Keratinocyte (primary cell): ENCODE results near the gene NOP14. TPM values are rescaled to one million over a fixed set of nuclear protein-coding genes. Genes with fewer than 3 reads are reported as not detected.

Source experiments
- DNase-seq: peaks from one replicate; pipeline ENCODE4 v3.0.0-alpha.2; 2011; ENCODE audit warnings: low read depth, missing footprints, low spot score
- FAIRE-seq: peaks from 2 replicates; lab custom pipeline; 2011; peaks lifted over from hg19 to GRCh38; lab: Jason Lieb, UNC
- H2AFZ ChIP-seq: 2 replicates; pipeline ENCODE4 v1.6.0; 2012; ENCODE audit warnings: low read length, control low read depth, inconsistent platforms; ENCODE audit not compliant: control insufficient read depth
- H3K27ac ChIP-seq: 2 replicates; pipeline ENCODE4 v1.5.1; 2011; ENCODE audit warnings: low read length; ENCODE audit not compliant: control insufficient read depth, insufficient read depth
- H3K27me3 ChIP-seq: 3 replicates; pipeline ENCODE4 v1.6.0; 2011; ENCODE audit warnings: low read length; ENCODE audit not compliant: control insufficient read depth, insufficient read depth; ENCODE audit errors: extremely low read depth
- H3K36me3 ChIP-seq, 2 experiments: 2 replicates in 1 of 2; 3 replicates in 1 of 2; pipeline ENCODE4 v1.5.1; 2011; ENCODE audit warnings: low read length in 2 of 2, mild to moderate bottlenecking in 1 of 2; ENCODE audit not compliant: control insufficient read depth in 2 of 2, insufficient read depth in 2 of 2; ENCODE audit errors: extremely low read depth in 1 of 2
- H3K4me1 ChIP-seq: 3 replicates; pipeline ENCODE4 v1.5.1; 2011; ENCODE audit warnings: low read length; ENCODE audit not compliant: control insufficient read depth, insufficient read depth; ENCODE audit errors: extremely low read depth
- H3K4me2 ChIP-seq: 3 replicates; pipeline ENCODE4 v1.6.0; 2011; ENCODE audit warnings: low read depth, low read length; ENCODE audit not compliant: control insufficient read depth, insufficient read depth; ENCODE audit errors: extremely low read depth
- H3K4me3 ChIP-seq, 3 experiments: fragments of 200-600 bp in 1 of 3; sonication (generic) in 1 of 3; 2 replicates in 2 of 3; 3 replicates in 1 of 3; pipeline ENCODE4 v1.5.1; 2011 to 2016; ENCODE audit warnings: low read length in 3 of 3, mild to moderate bottlenecking in 3 of 3, control low read depth in 2 of 3, inconsistent platforms in 1 of 3, low read depth in 1 of 3, mixed read lengths in 1 of 3, mixed run types in 1 of 3, moderate library complexity in 1 of 3; ENCODE audit not compliant: control insufficient read depth in 2 of 3, insufficient read depth in 2 of 3; ENCODE audit errors: extremely low read depth in 1 of 3
- H3K79me2 ChIP-seq: 2 replicates; pipeline ENCODE4 v1.6.0; 2012; ENCODE audit warnings: low read length; ENCODE audit not compliant: control insufficient read depth, insufficient read depth
- H3K9ac ChIP-seq: 3 replicates; pipeline ENCODE4 v1.6.0; 2011; ENCODE audit warnings: low read length; ENCODE audit not compliant: control insufficient read depth, insufficient read depth; ENCODE audit errors: extremely low read depth
- H3K9me1 ChIP-seq: 3 replicates; pipeline ENCODE4 v1.6.0; 2011; ENCODE audit warnings: low read length; ENCODE audit not compliant: control insufficient read depth, insufficient read depth; ENCODE audit errors: extremely low read depth
- H3K9me3 ChIP-seq: 2 replicates; pipeline ENCODE4 v1.5.1; 2012; ENCODE audit warnings: low read depth, low read length; ENCODE audit not compliant: control insufficient read depth
- H4K20me1 ChIP-seq: 3 replicates; pipeline ENCODE4 v1.6.0; 2011; ENCODE audit warnings: low read length; ENCODE audit not compliant: control insufficient read depth, insufficient read depth; ENCODE audit errors: extremely low read depth
- EZH2 ChIP-seq: IDR thresholded peaks from one replicate; pipeline ENCODE4 v1.6.1; 2012; ENCODE audit warnings: inconsistent platforms, mild to moderate bottlenecking, low read length, moderate library complexity
- dilution Hi-C: fragments of 300-500 bp; cut with MboI; formaldehyde crosslinking; loops from one replicate; pipeline ENCODE4 v1.7.0; 2020; ENCODE audit warnings: low sequenced_read_pairs; ENCODE audit not compliant: extremely low pct_ligation_motif_present
- polyA plus RNA-seq, 5 experiments: library from polyadenylated mRNA; depleted of rRNA in 3 of 5; stranded (reverse) in 3 of 5; stranded (forward) in 1 of 5; unstranded in 1 of 5; fragments of >200 nt; gene quantifications; 1 replicate in 1 of 5; 2 replicates in 3 of 5; 3 replicates in 1 of 5; pipeline versions ENCODE4 v1.2.1 to v1.2.3, GENCODE V29; 2011 to 2012; ENCODE audit warnings: missing spikeins in 2 of 5, low read depth in 1 of 5, low replicate concordance in 1 of 5
- TF ChIP-seq, protein P1 (sequence below), 3 experiments: IDR thresholded peaks in 1 of 3; conservative IDR thresholded peaks in 1 of 3; optimal IDR thresholded peaks in 1 of 3; 2 replicates in 2 of 3; 3 replicates in 1 of 3; pipeline versions ENCODE3 to v1.5.1; 2011; ENCODE audit warnings: low read length in 3 of 3, mild to moderate bottlenecking in 3 of 3, moderate library complexity in 2 of 3, control low read depth in 1 of 3, inconsistent platforms in 1 of 3; ENCODE audit not compliant: insufficient read depth in 2 of 3; ENCODE audit errors: extremely low read depth in 1 of 3

The NOP14 gene
- polyA plus RNA-seq, 1 donor (not counting 4 experiments of a cell fraction or from before 2014, with no cell fraction given): 21.8 TPM

DNA sequence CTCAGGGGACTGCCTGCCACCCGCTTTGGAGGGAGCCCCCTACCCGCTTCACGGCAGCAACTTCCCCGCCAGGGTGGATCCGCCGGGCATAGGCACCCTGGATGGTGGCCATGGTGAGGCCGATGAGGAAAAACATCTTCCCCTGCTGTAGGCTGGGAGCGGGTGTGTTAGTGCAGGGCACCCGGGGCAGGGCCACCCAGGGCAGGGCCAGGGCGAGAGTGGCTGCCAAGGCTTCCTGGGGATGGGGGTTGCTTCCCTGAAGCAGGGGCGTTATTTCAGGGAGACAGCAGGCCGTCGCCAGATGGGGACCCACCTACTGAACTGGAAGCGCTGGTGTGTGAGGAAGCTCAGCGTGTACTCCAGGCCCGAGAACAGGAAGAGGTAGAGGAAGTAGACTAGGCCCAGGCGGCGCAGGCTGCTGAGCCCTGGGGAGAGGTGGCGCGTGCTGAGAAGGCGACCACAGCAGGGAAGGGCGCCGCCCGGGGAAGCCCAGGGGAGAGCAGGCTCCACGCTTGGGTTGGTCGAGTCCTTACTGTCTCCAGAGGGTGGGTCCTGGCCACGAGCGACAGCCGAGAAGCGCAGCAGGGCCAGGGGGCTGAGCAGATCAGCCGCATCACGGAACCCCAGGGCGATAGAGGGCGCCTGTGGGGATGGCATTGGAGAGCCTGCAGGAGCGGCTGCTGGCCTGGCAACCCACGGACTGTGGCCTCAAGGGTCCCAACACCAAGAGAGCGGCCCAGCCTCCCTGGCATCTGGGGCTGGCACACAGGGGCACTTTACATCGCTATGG, 31.5 kb downstream of the NOP14 start:
- H4K20me1 ChIP-seq: peaks cover 7% of the 10 kb centered on the region
- FAIRE-seq (no peak), DNase-seq (no peak)
- no peak overlapping the region for H3K4me3 ChIP-seq
- H3K9me3 ChIP-seq: no peaks in the 10 kb centered on the region
- H3K9me1 ChIP-seq: no peaks in the 10 kb centered on the region
- no peaks in the 10 kb centered on the region for H3K27me3 ChIP-seq
- H3K79me2 ChIP-seq: peaks cover 38% of the 10 kb centered on the region
- dilution Hi-C loops: no loop called here
- H3K9ac ChIP-seq: no peak overlapping the region
- H2AFZ ChIP-seq: no peak overlapping the region
- peaks cover 17% of the 10 kb centered on the region for H3K4me1 ChIP-seq
- TF ChIP-seq, protein P1, sequence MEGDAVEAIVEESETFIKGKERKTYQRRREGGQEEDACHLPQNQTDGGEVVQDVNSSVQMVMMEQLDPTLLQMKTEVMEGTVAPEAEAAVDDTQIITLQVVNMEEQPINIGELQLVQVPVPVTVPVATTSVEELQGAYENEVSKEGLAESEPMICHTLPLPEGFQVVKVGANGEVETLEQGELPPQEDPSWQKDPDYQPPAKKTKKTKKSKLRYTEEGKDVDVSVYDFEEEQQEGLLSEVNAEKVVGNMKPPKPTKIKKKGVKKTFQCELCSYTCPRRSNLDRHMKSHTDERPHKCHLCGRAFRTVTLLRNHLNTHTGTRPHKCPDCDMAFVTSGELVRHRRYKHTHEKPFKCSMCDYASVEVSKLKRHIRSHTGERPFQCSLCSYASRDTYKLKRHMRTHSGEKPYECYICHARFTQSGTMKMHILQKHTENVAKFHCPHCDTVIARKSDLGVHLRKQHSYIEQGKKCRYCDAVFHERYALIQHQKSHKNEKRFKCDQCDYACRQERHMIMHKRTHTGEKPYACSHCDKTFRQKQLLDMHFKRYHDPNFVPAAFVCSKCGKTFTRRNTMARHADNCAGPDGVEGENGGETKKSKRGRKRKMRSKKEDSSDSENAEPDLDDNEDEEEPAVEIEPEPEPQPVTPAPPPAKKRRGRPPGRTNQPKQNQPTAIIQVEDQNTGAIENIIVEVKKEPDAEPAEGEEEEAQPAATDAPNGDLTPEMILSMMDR (optimal IDR thresholded peaks at IDR 0.05 in 1 of 3, IDR thresholded peaks at IDR 0.05 in 1 of 3, conservative IDR thresholded peaks at IDR 0.05 in 1 of 3; ENCODE audit: extremely low read depth in 1 of 3, insufficient read depth in 2 of 3, low read length in 3 of 3): no peak
- TF ChIP-seq EZH2: no peak
- H3K27ac ChIP-seq: no peak overlapping the region
- peaks cover 25 to 43% of the 10 kb centered on the region in 2 experiments for H3K36me3 ChIP-seq
- H3K4me2 ChIP-seq: no peak overlapping the region

DNA sequence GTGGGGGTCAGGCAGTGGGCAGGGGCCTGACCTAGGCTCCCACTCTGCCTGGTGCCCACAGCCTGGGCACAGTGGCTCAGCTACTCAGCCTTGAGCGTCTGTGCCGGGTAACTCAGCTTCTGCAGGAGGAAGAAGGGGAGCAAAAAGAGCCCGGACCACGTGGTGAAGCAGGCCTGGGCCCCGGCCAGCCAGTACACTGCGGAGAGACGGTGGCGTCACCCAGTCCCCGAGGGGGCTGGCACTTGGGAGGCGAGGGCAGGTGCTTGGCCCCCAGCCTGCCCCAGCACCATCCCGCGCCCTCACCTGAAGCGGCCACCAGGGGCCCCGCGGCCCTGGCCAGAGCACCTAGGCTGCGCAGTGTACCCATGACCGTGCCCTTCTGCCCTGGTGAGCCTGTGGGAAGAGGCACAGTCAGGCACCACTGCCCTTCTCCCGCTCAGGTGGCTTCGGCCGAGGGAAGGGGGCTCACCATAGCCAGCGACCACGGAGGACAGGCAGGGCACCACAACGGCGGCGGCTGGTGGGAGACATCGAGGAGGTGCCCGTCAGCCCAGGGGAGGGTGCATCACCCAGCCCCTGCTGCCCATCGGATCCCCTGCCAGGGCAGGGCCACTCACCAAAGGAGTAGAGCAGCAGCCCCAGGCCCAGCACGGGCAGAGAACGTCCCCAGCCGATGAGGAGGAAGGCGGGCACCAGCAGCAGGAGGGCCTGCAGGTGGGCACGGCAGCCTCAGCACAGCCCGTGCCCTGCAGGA, 32.3 kb downstream of the NOP14 start:
- no peak overlapping the region for H3K4me2 ChIP-seq
- no peak overlapping the region for H3K27ac ChIP-seq
- H3K79me2 ChIP-seq: peaks cover 38% of the 10 kb centered on the region
- H3K9me1 ChIP-seq: no peaks in the 10 kb centered on the region
- H3K9me3 ChIP-seq: no peaks in the 10 kb centered on the region
- TF ChIP-seq, protein P1 (optimal IDR thresholded peaks at IDR 0.05 in 1 of 3, IDR thresholded peaks at IDR 0.05 in 1 of 3, conservative IDR thresholded peaks at IDR 0.05 in 1 of 3; ENCODE audit: extremely low read depth in 1 of 3, insufficient read depth in 2 of 3, low read length in 3 of 3): peak in 1 of 3 experiments; percentile 44
- no peak for TF ChIP-seq EZH2
- H3K4me1 ChIP-seq: peaks cover 9% of the 10 kb centered on the region
- DNase-seq: no peak
- peaks cover 3% of the 10 kb centered on the region for H4K20me1 ChIP-seq
- H3K9ac ChIP-seq: no peak overlapping the region
- peaks cover 29 to 40% of the 10 kb centered on the region in 2 experiments for H3K36me3 ChIP-seq
- dilution Hi-C loops: no loop called here
- no peak for FAIRE-seq
- H2AFZ ChIP-seq: no peak overlapping the region
- no peak overlapping the region for H3K4me3 ChIP-seq
- H3K27me3 ChIP-seq: no peaks in the 10 kb centered on the region
